ENCODE results near the gene ACVR1.

ACVR1 gene

DNA sequence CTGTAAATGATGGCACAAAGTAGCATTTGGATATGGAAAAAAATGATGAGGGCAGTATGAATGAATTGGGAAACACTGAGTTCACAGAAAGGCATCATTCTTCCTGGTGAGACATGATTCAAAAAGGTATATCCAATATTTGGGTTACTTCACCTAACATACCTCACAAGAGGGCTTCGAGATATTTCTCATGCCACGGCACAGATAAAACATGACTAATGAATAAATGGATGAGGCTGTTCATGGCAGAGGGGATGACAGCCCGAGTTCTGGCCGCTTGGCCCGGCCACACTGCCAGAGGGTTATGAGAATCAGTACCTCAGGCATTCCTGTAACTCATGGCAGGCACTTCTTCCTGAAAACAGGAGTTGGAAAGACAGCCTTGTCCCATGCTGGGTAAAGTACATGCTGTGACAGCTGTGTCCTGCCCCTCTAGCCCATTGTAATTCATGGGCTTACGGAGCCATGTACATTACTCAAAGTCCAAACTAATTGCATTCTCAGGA, 131.5 kb downstream of the ACVR1 start:
- DNase-seq (ENCODE audit: low read depth): no peak
- TF ChIP-seq, protein P1, sequence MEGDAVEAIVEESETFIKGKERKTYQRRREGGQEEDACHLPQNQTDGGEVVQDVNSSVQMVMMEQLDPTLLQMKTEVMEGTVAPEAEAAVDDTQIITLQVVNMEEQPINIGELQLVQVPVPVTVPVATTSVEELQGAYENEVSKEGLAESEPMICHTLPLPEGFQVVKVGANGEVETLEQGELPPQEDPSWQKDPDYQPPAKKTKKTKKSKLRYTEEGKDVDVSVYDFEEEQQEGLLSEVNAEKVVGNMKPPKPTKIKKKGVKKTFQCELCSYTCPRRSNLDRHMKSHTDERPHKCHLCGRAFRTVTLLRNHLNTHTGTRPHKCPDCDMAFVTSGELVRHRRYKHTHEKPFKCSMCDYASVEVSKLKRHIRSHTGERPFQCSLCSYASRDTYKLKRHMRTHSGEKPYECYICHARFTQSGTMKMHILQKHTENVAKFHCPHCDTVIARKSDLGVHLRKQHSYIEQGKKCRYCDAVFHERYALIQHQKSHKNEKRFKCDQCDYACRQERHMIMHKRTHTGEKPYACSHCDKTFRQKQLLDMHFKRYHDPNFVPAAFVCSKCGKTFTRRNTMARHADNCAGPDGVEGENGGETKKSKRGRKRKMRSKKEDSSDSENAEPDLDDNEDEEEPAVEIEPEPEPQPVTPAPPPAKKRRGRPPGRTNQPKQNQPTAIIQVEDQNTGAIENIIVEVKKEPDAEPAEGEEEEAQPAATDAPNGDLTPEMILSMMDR (conservative IDR thresholded peaks at IDR 0.05; ENCODE audit: low read depth, low read length): no peak
- H3K4me3 ChIP-seq (ENCODE audit: low read depth, low read length): no peak overlapping the region

DNA sequence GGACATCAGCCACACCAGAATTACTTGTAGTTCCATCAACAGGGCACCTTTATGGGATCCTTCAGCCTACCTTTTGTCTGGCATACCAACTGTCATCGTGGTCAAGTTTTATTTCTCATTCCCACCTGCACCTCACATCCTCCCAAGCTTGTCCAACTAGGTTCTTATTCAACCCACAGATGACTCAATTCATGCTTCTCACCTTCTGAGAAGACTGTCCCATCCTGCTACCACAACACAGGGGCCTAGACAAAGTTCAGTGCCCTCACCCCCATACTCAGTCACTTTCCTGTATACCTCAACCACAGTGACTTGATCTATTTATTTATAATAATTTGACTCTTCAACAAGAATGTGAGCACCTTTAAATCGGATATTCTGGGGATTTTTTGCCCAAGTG, 133.1 kb downstream of the ACVR1 start:
- TF ChIP-seq, protein P1 (conservative IDR thresholded peaks at IDR 0.05; ENCODE audit: low read depth, low read length): no peak
- DNase-seq (ENCODE audit: low read depth): no peak
- no peak overlapping the region for H3K4me3 ChIP-seq (ENCODE audit: low read depth, low read length)

DNA sequence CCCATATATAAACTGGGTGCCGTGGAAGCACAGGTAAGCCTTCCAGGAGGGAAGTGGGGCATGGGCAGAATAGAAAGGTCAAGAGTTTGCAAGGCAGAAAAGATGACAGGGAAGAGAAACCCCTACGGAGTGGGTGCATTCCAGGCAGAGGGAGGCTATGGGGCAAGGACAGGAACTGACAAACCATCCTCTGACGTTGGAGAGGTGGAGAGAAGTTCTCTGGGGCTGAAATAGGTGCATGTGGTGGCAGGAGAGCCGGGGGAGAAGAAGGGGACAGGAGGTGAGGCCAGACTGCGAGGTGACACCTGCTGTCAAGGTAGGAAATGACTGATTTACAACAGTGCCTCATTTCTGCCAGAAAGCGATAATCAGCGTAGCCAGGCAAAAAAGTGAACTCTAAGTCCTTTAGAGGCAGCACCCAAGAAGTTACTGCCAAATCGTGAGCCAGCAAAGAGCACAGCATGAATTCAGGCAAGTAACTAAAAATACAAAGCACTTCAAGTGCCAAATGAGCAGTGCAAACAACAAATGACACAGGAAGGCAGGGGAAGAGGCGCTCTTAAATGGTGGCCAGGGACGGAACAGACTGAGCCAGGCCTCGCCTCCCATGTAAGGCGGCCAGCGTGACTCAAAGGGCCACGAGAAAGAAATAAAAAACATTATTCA, 134.2 kb downstream of the ACVR1 start:
- no peak overlapping the region for H3K4me3 ChIP-seq (ENCODE audit: low read depth, low read length)
- DNase-seq (ENCODE audit: low read depth): no peak
- TF ChIP-seq, protein P1 (conservative IDR thresholded peaks at IDR 0.05; ENCODE audit: low read depth, low read length): no peak

DNA sequence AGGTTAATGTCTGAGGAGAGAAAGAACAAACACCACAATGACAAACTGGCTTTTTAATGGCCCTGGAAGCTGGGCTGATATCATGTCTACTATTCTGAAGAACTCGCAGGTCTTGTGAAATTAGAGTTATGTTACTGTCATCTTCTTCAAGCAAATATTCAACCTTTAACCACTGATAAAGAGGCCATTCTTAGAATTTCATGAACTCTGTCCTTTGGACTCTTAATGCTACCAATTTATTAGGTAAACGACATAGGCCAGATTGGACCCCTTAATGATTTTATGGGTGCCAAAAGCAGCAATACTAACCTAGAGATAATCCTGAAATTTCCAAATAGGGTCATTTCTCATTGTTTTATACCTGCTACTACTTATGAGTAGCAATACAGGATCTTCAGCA, 138.5 kb downstream of the ACVR1 start:
- no peak overlapping the region for H3K4me3 ChIP-seq (ENCODE audit: low read depth, low read length)
- TF ChIP-seq, protein P1 (conservative IDR thresholded peaks at IDR 0.05; ENCODE audit: low read depth, low read length): no peak
- no peak for DNase-seq (ENCODE audit: low read depth)

DNA sequence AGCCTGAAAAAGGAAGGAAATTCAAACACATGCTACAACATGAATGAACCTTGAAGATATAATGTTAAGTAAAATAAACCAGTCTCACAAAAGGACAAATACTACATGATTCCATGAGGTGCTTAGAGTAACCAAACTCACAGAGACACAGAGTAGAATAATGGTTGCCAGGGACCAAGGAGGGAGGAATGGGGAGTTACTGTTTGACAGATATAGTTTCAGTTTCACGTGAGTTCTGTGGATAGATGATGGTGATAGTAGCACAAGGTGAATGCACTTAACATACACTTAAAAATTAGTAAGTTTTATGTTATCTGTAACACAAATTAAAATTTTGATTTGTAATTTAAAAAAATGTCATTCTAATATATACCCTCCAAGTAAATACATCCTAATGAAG, 140.6 kb downstream of the ACVR1 start:
- DNase-seq (ENCODE audit: low read depth): no peak
- TF ChIP-seq, protein P1 (conservative IDR thresholded peaks at IDR 0.05; ENCODE audit: low read depth, low read length): no peak
- no peak overlapping the region for H3K4me3 ChIP-seq (ENCODE audit: low read depth, low read length)

DNA sequence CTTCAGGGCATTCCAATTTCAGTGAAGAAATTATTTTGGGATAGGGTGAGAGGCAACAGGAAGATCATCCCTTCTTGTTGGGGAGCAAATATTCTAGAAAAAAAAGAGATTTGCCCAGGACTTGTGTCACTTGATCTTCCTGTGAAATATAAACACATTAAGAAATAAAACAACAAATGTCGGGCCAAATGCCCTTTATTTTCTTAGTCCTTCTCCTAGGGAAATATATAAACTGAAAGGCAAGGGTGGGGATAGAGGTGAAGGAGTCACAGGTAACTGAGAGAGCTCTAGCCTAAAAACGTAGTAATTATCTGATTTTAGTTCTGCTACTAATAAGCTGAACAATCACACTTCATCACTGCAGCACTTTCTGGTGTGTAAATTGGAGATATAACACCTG, 142.9 kb downstream of the ACVR1 start:
- no peak for DNase-seq (ENCODE audit: low read depth)
- TF ChIP-seq, protein P1 (conservative IDR thresholded peaks at IDR 0.05; ENCODE audit: low read depth, low read length): no peak
- H3K4me3 ChIP-seq (ENCODE audit: low read depth, low read length): no peak overlapping the region

DNA sequence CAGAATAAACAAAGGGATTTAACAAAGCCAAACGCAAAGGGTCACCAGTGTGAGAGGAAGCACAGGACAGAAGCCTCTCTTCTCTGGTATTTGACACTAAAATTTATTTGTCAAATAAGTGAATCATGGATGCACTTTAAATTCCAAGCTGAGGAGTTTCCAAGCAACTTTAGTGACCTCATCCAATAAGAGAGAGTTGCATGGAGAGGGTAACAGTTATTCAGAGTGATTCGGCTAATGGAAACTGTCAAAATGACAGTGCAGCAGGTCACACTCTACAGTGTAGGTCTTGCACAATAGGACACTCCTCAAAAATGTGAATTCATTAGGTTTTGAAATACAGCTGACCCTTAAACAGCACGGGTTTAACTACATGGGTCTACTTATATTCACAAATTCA, 143.5 kb downstream of the ACVR1 start:
- TF ChIP-seq, protein P1 (conservative IDR thresholded peaks at IDR 0.05; ENCODE audit: low read depth, low read length): no peak
- DNase-seq (ENCODE audit: low read depth): peak; percentile 7
- no peak overlapping the region for H3K4me3 ChIP-seq (ENCODE audit: low read depth, low read length)
